ENCODE measurements around the gene CALM3.

CALM3 gene

DNA sequence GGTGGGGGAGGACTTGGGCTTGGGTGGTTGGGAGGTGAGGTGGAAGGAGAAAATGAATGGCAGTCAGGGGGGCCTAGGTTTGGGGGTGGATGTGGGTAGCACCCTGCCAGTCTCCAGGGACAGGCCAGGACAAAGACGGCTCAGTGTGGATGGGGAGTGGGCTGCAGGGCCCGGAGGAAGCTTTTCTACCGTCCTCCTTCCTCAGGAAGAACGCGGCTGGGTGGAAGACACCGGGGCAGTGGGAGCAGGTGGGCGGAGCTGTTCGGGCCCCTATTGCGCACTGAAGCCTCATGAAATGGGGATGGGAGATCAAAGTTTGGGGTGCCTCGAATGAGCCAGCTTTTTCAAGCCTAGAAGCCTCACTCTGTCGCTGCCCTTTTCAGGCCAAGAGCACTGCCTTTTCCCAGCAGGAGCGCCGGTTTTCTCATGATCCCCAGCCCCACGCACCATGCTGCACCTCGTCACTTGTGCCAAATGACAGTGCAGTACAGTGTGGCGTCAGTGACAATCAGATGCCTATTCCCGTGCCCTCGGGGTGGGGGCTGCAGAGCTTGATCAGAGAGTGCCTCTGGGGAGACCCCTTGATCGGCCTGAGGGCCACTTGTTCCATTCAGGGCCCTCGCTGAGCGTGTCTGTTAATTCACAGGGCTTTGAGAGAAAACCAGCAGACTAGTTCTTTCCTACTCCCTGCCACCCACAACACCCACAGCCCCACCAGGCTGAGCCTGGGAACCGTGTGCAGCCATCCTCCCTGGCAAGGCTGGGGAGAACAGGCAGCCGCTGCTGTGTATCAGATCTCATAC is 1.5 kb downstream of the CALM3 start:
- TF ChIP-seq, protein P1, sequence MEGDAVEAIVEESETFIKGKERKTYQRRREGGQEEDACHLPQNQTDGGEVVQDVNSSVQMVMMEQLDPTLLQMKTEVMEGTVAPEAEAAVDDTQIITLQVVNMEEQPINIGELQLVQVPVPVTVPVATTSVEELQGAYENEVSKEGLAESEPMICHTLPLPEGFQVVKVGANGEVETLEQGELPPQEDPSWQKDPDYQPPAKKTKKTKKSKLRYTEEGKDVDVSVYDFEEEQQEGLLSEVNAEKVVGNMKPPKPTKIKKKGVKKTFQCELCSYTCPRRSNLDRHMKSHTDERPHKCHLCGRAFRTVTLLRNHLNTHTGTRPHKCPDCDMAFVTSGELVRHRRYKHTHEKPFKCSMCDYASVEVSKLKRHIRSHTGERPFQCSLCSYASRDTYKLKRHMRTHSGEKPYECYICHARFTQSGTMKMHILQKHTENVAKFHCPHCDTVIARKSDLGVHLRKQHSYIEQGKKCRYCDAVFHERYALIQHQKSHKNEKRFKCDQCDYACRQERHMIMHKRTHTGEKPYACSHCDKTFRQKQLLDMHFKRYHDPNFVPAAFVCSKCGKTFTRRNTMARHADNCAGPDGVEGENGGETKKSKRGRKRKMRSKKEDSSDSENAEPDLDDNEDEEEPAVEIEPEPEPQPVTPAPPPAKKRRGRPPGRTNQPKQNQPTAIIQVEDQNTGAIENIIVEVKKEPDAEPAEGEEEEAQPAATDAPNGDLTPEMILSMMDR (IDR thresholded peaks at IDR 0.05; ENCODE audit: low read depth, low read length), result no peak
- H3K27ac ChIP-seq, result peak overlapping the region; percentile 4; the same call in 1 of the 2 replicates
- H3K27me3 ChIP-seq (ENCODE audit: insufficient read depth, low read depth, severe bottlenecking), result no peaks in the 10 kb centered on the region
- no peak for DNase-seq
- peak overlapping the region; percentile 100 for H3K4me3 ChIP-seq (ENCODE audit: low read depth, low read length)
- peaks cover 24% of the 10 kb centered on the region for H3K9me3 ChIP-seq (ENCODE audit: severe bottlenecking)
- peaks cover 41% of the 10 kb centered on the region for H3K36me3 ChIP-seq

DNA sequence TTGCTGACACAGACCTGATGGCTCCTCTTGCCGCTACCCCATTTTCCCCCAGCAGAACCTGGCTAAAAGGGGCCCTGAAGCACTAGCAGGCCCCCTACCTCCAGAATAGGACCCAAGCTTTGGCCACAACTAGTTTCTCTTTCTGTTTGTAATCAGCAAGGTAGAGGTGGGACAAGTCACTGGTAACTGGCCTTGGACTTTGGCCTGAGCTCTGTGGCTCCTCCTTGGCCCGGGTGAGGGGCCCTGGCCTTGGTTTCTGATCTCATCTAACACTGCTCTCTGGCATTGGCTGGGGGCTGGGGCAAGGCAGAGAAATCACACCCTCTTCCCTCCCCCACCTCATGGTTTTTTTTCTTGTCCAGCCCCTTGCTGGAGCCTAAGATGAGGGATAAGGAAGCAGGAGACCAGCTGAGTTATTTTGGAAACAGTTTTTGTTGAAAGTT is 2.1 kb downstream of the CALM3 start:
- Histone ChIP-seq H3K27ac (peak overlapping the region; percentile 4; the same call in 1 of the 2 replicates), H3K4me3 (ENCODE audit: low read depth, low read length) (no peak overlapping the region), H3K9me3 (ENCODE audit: severe bottlenecking) (peaks cover 22% of the 10 kb centered on the region), H3K27me3 (ENCODE audit: insufficient read depth, low read depth, severe bottlenecking) (no peaks in the 10 kb centered on the region), H3K36me3 (peaks cover 48% of the 10 kb centered on the region)
- DNase-seq, result no peak
- TF ChIP-seq, protein P1 (IDR thresholded peaks at IDR 0.05; ENCODE audit: low read depth, low read length), result no peak

DNA sequence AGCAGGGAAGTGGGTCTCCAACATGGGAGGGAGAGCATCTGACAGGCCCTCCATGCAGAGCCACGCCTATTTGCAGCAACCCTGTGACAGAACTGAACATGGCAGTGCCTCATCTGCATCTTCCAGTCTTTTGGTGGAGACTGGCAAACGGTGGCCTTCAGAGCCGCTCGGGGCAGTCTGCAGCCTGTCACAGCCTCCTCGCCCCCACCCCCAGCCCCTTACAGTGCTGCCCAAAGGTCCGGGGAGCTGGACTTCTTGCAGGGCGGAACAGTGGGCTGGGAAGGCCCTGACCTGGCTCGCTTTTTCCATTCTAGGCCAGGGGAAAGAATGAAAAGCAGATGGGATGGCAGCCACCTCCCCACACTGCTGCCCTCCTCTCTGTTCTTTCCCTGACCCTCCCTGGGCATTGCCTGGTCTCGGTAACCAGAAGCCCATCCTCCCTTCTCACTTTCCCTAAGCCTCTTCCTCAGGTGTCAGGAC is 2.7 kb downstream of the CALM3 start:
- H3K36me3 ChIP-seq, result peaks cover 53% of the 10 kb centered on the region

DNA sequence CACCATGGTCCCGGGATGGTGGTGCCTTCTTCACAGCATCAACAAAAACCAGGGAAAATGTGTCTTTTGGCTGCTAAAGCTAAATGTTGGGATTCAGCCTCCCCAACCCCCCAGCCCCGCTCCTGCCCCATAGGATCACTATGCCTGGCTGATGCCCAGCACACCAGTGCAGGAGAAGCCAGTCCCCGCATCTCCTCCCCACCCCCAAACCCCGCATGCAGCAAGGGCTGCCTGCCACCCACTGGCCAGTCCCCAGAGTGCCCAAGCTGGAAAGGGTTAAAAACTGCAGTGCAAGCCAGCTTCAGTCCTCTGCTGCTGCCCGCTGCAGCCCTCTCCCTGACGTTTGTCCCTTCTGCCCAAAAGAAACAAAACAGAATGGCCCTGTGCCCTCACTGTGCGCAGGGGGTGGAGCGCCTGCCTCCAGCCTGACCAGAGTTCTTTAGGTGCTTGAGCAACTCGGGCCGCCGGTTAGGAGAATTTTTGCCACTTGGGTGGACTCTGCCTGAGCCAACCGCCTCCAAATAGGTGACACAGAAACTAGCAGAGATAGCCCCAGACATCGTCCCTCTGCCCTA is 3.7 kb downstream of the CALM3 start:
- Histone ChIP-seq H3K27ac (no peak overlapping the region), H3K9me3 (ENCODE audit: severe bottlenecking) (peaks cover 5% of the 10 kb centered on the region)

More for the DNA sequence above, 2.7 kb downstream of the CALM3 start:
- H3K27ac ChIP-seq, result no peak overlapping the region
- H3K9me3 ChIP-seq (ENCODE audit: severe bottlenecking), result peaks cover 16% of the 10 kb centered on the region
- no peaks in the 10 kb centered on the region for H3K27me3 ChIP-seq (ENCODE audit: insufficient read depth, low read depth, severe bottlenecking)
- H3K4me3 ChIP-seq (ENCODE audit: low read depth, low read length), result no peak overlapping the region
- TF ChIP-seq, protein P1 (IDR thresholded peaks at IDR 0.05; ENCODE audit: low read depth, low read length), result no peak
- DNase-seq, result no peak

DNA sequence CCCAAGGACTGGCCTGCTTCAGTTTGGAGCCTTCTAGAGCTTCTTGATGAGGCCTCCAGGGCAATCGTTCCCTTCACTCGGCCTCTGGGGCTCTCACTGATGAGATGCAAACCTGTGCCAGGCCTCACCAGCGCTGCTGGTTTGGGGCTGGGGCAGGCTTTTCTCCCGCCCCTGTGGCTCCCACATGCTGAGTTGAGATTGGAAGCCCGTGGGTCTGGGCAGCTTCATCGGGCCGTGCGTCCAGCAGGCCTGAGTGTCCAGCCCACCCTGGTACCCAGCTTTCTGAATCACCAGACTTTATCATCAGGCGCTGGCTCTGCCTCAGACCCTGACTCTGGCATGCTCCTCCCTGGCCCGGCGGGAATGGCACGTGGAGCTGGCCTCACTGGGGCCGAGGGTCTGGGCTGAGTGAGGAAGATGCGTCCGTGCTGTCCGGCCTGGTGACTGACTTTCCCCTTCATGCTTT is 4.3 kb downstream of the CALM3 start:
- Histone ChIP-seq H3K9me3 (ENCODE audit: severe bottlenecking) (peaks cover under 1% of the 10 kb centered on the region), H3K27ac (no peak overlapping the region), H3K4me3 (ENCODE audit: low read depth, low read length) (no peak overlapping the region), H3K27me3 (ENCODE audit: insufficient read depth, low read depth, severe bottlenecking) (no peaks in the 10 kb centered on the region), H3K36me3 (peaks cover 67% of the 10 kb centered on the region)
- TF ChIP-seq, protein P1 (IDR thresholded peaks at IDR 0.05; ENCODE audit: low read depth, low read length), result no peak
- no peak for DNase-seq

More for the DNA sequence above, 3.7 kb downstream of the CALM3 start:
- H3K36me3 ChIP-seq, result peaks cover 64% of the 10 kb centered on the region
- no peak overlapping the region for H3K4me3 ChIP-seq (ENCODE audit: low read depth, low read length)
- TF ChIP-seq, protein P1 (IDR thresholded peaks at IDR 0.05; ENCODE audit: low read depth, low read length), result no peak
- H3K27me3 ChIP-seq (ENCODE audit: insufficient read depth, low read depth, severe bottlenecking), result no peaks in the 10 kb centered on the region
- no peak for DNase-seq

Data from WERI-Rb-1 (cell line).